Hepatocyte (in vitro differentiated cells): ENCODE data around the gene MFAP2.

Source experiments
- CTCF ChIP-seq: fragments of 200-600 bp; sonication (generic); IDR thresholded peaks from 2 replicates; pipeline ENCODE4 v1.5.1; 2016; ENCODE audit warnings: antibody characterized with exemption, mild to moderate bottlenecking; ENCODE audit not compliant: poor library complexity
- EZH2 ChIP-seq: fragments of 200-600 bp; sonication (generic); IDR thresholded peaks from 2 replicates; pipeline ENCODE4 v1.6.1; 2016; ENCODE audit warnings: antibody characterized with exemption, mild to moderate bottlenecking, borderline replicate concordance
- EZH2phosphoT487 ChIP-seq: fragments of 200-600 bp; sonication (generic); IDR thresholded peaks from one replicate; pipeline ENCODE4 v1.6.1; 2018; ENCODE audit warnings: antibody characterized with exemption, mild to moderate bottlenecking, low read depth, moderate library complexity; ENCODE audit not compliant: unreplicated experiment, severe bottlenecking

- TF ChIP-seq CTCF (no peak), EZH2phosphoT487 (no peak), EZH2 (no peak)
These were observed 18.2 kb upstream of the MFAP2 start for GRCh38 chr1:16998589-16998988.
